Body of pancreas (tissue), 4 donors: Measurements from ENCODE around the gene USP15.

Experiments
- POLR2A ChIP-seq, 3 donors: fragments of 450-650 bp; IDR thresholded peaks; one replicate each; pipeline ENCODE4 v1.6.1; 2016; ENCODE audit warnings: antibody characterized with exemption in 3 of 3, mild to moderate bottlenecking in 2 of 3
- TF ChIP-seq, protein P1 (sequence below), 7 experiments: fragments of 450-650 bp in 4 of 7; fragments of 200-600 bp in 3 of 7; sonication (generic) in 3 of 7; IDR thresholded peaks; one replicate each; pipeline ENCODE4 v1.5.1; 2016 to 2019; ENCODE audit warnings: antibody characterized with exemption in 7 of 7

DNA sequence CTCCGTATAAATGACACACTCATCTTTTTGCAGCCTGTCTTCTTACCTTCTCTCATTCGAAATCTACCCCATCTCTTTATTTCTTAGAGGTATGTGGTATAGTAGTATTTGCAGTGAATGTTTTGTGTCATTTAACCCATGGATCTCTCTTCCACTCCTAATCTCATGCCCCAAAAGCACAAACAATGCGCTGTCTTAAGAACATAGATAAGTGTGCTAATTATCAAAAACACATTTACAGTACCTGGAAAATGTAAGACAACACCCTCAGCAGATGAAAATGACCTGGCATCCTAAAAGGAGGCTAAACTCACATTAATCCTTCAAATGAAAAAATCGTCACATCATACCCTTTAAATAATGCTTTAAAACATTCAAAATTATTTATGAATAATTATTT, 10.7 kb downstream of the USP15 start:
- TF ChIP-seq, protein P1, sequence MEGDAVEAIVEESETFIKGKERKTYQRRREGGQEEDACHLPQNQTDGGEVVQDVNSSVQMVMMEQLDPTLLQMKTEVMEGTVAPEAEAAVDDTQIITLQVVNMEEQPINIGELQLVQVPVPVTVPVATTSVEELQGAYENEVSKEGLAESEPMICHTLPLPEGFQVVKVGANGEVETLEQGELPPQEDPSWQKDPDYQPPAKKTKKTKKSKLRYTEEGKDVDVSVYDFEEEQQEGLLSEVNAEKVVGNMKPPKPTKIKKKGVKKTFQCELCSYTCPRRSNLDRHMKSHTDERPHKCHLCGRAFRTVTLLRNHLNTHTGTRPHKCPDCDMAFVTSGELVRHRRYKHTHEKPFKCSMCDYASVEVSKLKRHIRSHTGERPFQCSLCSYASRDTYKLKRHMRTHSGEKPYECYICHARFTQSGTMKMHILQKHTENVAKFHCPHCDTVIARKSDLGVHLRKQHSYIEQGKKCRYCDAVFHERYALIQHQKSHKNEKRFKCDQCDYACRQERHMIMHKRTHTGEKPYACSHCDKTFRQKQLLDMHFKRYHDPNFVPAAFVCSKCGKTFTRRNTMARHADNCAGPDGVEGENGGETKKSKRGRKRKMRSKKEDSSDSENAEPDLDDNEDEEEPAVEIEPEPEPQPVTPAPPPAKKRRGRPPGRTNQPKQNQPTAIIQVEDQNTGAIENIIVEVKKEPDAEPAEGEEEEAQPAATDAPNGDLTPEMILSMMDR (IDR thresholded peaks at IDR 0.05), result no peak
- no peak for TF ChIP-seq POLR2A (IDR thresholded peaks at IDR 0.05)
